SJCRH30 (cell line): ENCODE results near the gene C10orf120. TPM values are rescaled to one million over a fixed set of nuclear protein-coding genes. Genes with fewer than 3 reads are reported as not detected.

Source experiments
- DNase-seq, 2 experiments: peaks; one replicate each; pipeline ENCODE4 v3.0.0-alpha.2; 2015 to 2020
- H3K27ac ChIP-seq: fragments of 250-450 bp; sonication (Bioruptor Pico); 2 replicates; pipeline ENCODE4 v1.5.1; 2020; ENCODE audit warnings: mild to moderate bottlenecking, moderate library complexity
- H3K27me3 ChIP-seq: fragments of 250-450 bp; sonication (Bioruptor Pico); 2 replicates; pipeline ENCODE4 v1.5.1; 2020; ENCODE audit warnings: mild to moderate bottlenecking, moderate library complexity
- H3K36me3 ChIP-seq: fragments of 250-450 bp; sonication (Bioruptor Pico); 2 replicates; pipeline ENCODE4 v1.5.1; 2020; ENCODE audit warnings: mild to moderate bottlenecking, moderate library complexity
- H3K4me1 ChIP-seq: fragments of 250-450 bp; sonication (Bioruptor Pico); 2 replicates; pipeline ENCODE4 v1.5.1; 2020; ENCODE audit warnings: mild to moderate bottlenecking, moderate library complexity
- H3K4me3 ChIP-seq: fragments of 250-450 bp; sonication (Bioruptor Pico); 2 replicates; pipeline ENCODE4 v1.5.1; 2020; ENCODE audit warnings: mild to moderate bottlenecking, moderate library complexity
- H3K9me3 ChIP-seq: fragments of 250-450 bp; sonication (Bioruptor Pico); replicated peaks from 2 replicates; pipeline ENCODE4 v1.5.1; 2020; ENCODE audit warnings: mild to moderate bottlenecking, moderate library complexity
- total RNA-seq: library from RNA; depleted of rRNA; stranded (reverse); fragments of >200 nt; shearing (Covaris generic); gene quantifications from 2 replicates; pipeline ENCODE4 v1.2.3, GENCODE V29; 2014; rRNA removed

The C10orf120 gene
- total RNA-seq: not detected in 2 replicates

- no peak for DNase-seq
- Histone ChIP-seq H3K4me3 (no peak within 1 kb of the TSS), H3K4me1 (no peaks in the 10 kb centered on the region), H3K9me3 (no peaks in the 10 kb centered on the region), H3K27ac (no peak within 1 kb of the TSS), H3K27me3 (no peaks in the 10 kb centered on the region), H3K36me3 (no peaks in the 10 kb centered on the region)
Measured at GRCh38 chr10:122699796-122700455, at the start of gene C10orf120. C10orf120 (minus strand) TSS chr10:122699846; CDS start chr10:122699790, 56 bp downstream.

- no peak for DNase-seq
- no peaks in the 10 kb centered on the region for H3K4me1 ChIP-seq
- no peaks in the 10 kb centered on the region; the same call in 1 of the 2 replicates for H3K27me3 ChIP-seq
- no peaks in the 10 kb centered on the region for H3K9me3 ChIP-seq
- no peak overlapping the region for H3K4me3 ChIP-seq
- no peak overlapping the region for H3K27ac ChIP-seq
- H3K36me3 ChIP-seq: no peaks in the 10 kb centered on the region
Measured at GRCh38 chr10:122748496-122748895, 48.9 kb upstream of the C10orf120 start.

- Histone ChIP-seq H3K27me3 (no peaks in the 10 kb centered on the region; the same call in 1 of the 2 replicates), H3K36me3 (no peaks in the 10 kb centered on the region), H3K9me3 (no peaks in the 10 kb centered on the region), H3K4me3 (no peak overlapping the region), H3K27ac (no peak overlapping the region), H3K4me1 (no peaks in the 10 kb centered on the region)
- no peak for DNase-seq
Measured at GRCh38 chr10:122746408-122746807, 46.8 kb upstream of the C10orf120 start.

GRCh38 chr10:122744257-122744656 lies 44.6 kb upstream of the C10orf120 start:
- Histone ChIP-seq H3K4me1 (no peaks in the 10 kb centered on the region; the same call in 1 of the 2 replicates), H3K9me3 (no peaks in the 10 kb centered on the region), H3K27me3 (no peaks in the 10 kb centered on the region; the same call in 1 of the 2 replicates), H3K36me3 (no peaks in the 10 kb centered on the region), H3K27ac (no peak overlapping the region), H3K4me3 (no peak overlapping the region)
- DNase-seq: no peak

- H3K9me3 ChIP-seq: no peaks in the 10 kb centered on the region
- peak; percentile 32 to 49 for DNase-seq
- no peaks in the 10 kb centered on the region for H3K36me3 ChIP-seq
- no peak overlapping the region for H3K4me3 ChIP-seq
- H3K27me3 ChIP-seq: no peaks in the 10 kb centered on the region; the same call in 1 of the 2 replicates
- no peaks in the 10 kb centered on the region; the same call in 1 of the 2 replicates for H3K4me1 ChIP-seq
- H3K27ac ChIP-seq: no peak overlapping the region
Measured at GRCh38 chr10:122740640-122741039, 41.0 kb upstream of the C10orf120 start.

GRCh38 chr10:122738031-122738430 lies 38.4 kb upstream of the C10orf120 start:
- Histone ChIP-seq H3K27ac (no peak overlapping the region), H3K4me1 (peaks cover 22% of the 10 kb centered on the region), H3K4me3 (no peak overlapping the region), H3K36me3 (no peaks in the 10 kb centered on the region), H3K9me3 (no peaks in the 10 kb centered on the region), H3K27me3 (no peaks in the 10 kb centered on the region)
- DNase-seq: no peak

- no peaks in the 10 kb centered on the region for H3K36me3 ChIP-seq
- H3K9me3 ChIP-seq: no peaks in the 10 kb centered on the region
- H3K27ac ChIP-seq: peak overlapping the region; percentile 83
- H3K4me1 ChIP-seq: peaks cover 25% of the 10 kb centered on the region
- H3K27me3 ChIP-seq: no peaks in the 10 kb centered on the region
- peak; percentile 67 to 79 for DNase-seq
- peak overlapping the region; percentile 24 for H3K4me3 ChIP-seq
Measured at GRCh38 chr10:122733931-122734665, 34.5 kb upstream of the C10orf120 start.

- DNase-seq: no peak
- H3K9me3 ChIP-seq: no peaks in the 10 kb centered on the region
- H3K27me3 ChIP-seq: no peaks in the 10 kb centered on the region
- peaks cover 25% of the 10 kb centered on the region for H3K4me1 ChIP-seq
- no peak overlapping the region; the same call in 1 of the 2 replicates for H3K4me3 ChIP-seq
- peak overlapping the region; percentile 83 for H3K27ac ChIP-seq
- no peaks in the 10 kb centered on the region for H3K36me3 ChIP-seq
Measured at GRCh38 chr10:122733443-122733842, 33.8 kb upstream of the C10orf120 start.

- H3K36me3 ChIP-seq: no peaks in the 10 kb centered on the region
- no peak overlapping the region for H3K4me3 ChIP-seq
- no peaks in the 10 kb centered on the region for H3K9me3 ChIP-seq
- H3K27ac ChIP-seq: no peak overlapping the region
- no peak for DNase-seq
- peaks cover 25% of the 10 kb centered on the region for H3K4me1 ChIP-seq
- no peaks in the 10 kb centered on the region for H3K27me3 ChIP-seq
Measured at GRCh38 chr10:122730238-122730637, 30.6 kb upstream of the C10orf120 start.

GRCh38 chr10:122729126-122729525 lies 29.5 kb upstream of the C10orf120 start:
- H3K4me3 ChIP-seq: no peak overlapping the region
- H3K4me1 ChIP-seq: peaks cover 14% of the 10 kb centered on the region
- no peaks in the 10 kb centered on the region for H3K27me3 ChIP-seq
- no peak overlapping the region for H3K27ac ChIP-seq
- H3K36me3 ChIP-seq: no peaks in the 10 kb centered on the region
- DNase-seq: no peak
- no peaks in the 10 kb centered on the region for H3K9me3 ChIP-seq

GRCh38 chr10:122727426-122727825 lies 27.8 kb upstream of the C10orf120 start:
- Histone ChIP-seq H3K9me3 (no peaks in the 10 kb centered on the region), H3K27me3 (peaks cover 3% of the 10 kb centered on the region), H3K4me3 (no peak overlapping the region), H3K27ac (no peak overlapping the region), H3K36me3 (no peaks in the 10 kb centered on the region), H3K4me1 (no peaks in the 10 kb centered on the region)
- DNase-seq: no peak

- 0 out of 2 replicates have a peak, but pooled peaks cover 3% of the 10 kb centered on the region for H3K36me3 ChIP-seq
- no peaks in the 10 kb centered on the region for H3K9me3 ChIP-seq
- no peaks in the 10 kb centered on the region for H3K4me1 ChIP-seq
- DNase-seq: no peak
- no peak overlapping the region for H3K27ac ChIP-seq
- H3K4me3 ChIP-seq: no peak overlapping the region
- peaks cover 12% of the 10 kb centered on the region for H3K27me3 ChIP-seq
Measured at GRCh38 chr10:122725768-122726167, 26.1 kb upstream of the C10orf120 start.

GRCh38 chr10:122725006-122725405 lies 25.4 kb upstream of the C10orf120 start:
- peaks cover 12% of the 10 kb centered on the region for H3K27me3 ChIP-seq
- DNase-seq: no peak
- 0 out of 2 replicates have a peak, but pooled peaks cover 3% of the 10 kb centered on the region for H3K36me3 ChIP-seq
- H3K27ac ChIP-seq: no peak overlapping the region
- H3K4me3 ChIP-seq: no peak overlapping the region
- H3K9me3 ChIP-seq: no peaks in the 10 kb centered on the region
- H3K4me1 ChIP-seq: no peaks in the 10 kb centered on the region

GRCh38 chr10:122721111-122721510 lies 21.5 kb upstream of the C10orf120 start:
- Histone ChIP-seq H3K4me1 (no peaks in the 10 kb centered on the region), H3K9me3 (no peaks in the 10 kb centered on the region), H3K27ac (no peak overlapping the region), H3K4me3 (no peak overlapping the region), H3K27me3 (peaks cover 17% of the 10 kb centered on the region), H3K36me3 (0 out of 2 replicates have a peak, but pooled peaks cover 3% of the 10 kb centered on the region)
- DNase-seq: no peak

- Histone ChIP-seq H3K4me3 (no peak overlapping the region), H3K4me1 (no peaks in the 10 kb centered on the region), H3K27me3 (peaks cover 12% of the 10 kb centered on the region; the same call in 1 of the 2 replicates), H3K9me3 (no peaks in the 10 kb centered on the region), H3K27ac (no peak overlapping the region), H3K36me3 (no peaks in the 10 kb centered on the region)
- no peak for DNase-seq
Measured at GRCh38 chr10:122716025-122716424, 16.4 kb upstream of the C10orf120 start.
